GM10266 (cell line): ENCODE data around the gene PLEKHA6.

ENCODE experiments used
- DNase-seq: peaks from one replicate; pipeline ENCODE4 v3.0.0; 2012; ENCODE audit errors: extremely low spot score
- TF ChIP-seq, protein P1 (sequence below): IDR thresholded peaks from 2 replicates; pipeline ENCODE4 v1.5.1; 2012; ENCODE audit warnings: mild to moderate bottlenecking, low read depth; ENCODE audit not compliant: control insufficient read depth, insufficient read depth; ENCODE audit errors: missing control alignments

PLEKHA6 gene

DNA sequence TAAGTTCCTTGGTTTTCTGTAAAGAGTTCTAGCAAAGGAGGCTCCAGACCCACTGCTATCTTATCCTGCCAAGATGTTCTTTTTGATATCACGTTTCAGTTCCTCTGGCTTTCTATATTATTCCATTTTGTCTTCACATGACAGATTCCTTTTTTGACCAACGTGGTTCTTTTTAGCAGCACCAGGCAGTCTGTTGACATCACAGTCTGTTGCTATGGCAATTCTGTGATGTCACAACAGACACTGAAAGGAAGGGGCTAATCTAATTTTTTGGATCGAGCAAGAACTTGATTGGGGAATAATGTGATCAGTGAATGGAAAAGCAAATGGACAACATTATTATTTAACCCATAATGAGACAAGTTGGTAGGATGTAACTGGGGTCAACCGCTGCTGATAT, 81.5 kb downstream of the PLEKHA6 start:
- TF ChIP-seq, protein P1, sequence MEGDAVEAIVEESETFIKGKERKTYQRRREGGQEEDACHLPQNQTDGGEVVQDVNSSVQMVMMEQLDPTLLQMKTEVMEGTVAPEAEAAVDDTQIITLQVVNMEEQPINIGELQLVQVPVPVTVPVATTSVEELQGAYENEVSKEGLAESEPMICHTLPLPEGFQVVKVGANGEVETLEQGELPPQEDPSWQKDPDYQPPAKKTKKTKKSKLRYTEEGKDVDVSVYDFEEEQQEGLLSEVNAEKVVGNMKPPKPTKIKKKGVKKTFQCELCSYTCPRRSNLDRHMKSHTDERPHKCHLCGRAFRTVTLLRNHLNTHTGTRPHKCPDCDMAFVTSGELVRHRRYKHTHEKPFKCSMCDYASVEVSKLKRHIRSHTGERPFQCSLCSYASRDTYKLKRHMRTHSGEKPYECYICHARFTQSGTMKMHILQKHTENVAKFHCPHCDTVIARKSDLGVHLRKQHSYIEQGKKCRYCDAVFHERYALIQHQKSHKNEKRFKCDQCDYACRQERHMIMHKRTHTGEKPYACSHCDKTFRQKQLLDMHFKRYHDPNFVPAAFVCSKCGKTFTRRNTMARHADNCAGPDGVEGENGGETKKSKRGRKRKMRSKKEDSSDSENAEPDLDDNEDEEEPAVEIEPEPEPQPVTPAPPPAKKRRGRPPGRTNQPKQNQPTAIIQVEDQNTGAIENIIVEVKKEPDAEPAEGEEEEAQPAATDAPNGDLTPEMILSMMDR, result no peak

DNA sequence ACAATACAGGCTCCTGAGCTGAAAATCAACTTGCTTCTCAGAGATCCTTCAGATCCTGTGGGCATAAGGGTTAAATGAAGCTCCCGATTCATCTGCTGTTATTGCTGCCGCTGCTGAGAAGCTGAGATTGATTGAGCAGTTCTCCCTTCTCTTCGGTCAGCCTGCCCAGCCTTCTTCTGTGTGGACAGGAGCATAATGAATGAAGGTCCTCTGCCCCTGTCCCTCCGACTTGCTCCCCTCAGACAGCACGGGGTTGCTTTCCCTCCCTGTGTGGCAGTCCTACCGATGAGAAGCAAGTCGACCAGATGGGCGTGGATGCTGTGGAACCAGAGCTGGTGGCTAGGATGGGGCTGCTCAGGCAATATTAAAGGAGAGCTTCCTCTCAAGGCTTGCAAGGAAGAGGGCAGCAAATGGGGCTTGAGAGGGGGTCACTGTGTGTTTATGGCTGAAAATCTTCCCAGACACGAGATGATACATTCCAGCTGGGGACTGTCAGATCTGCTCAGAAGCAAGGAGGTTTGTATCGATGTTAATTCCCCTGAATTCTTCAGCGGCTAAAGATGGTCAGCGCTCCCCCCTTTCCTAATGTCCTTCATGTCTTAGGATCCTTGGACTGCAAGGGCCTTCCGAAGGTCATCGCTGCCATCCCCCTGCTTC, 82.0 kb downstream of the PLEKHA6 start:
- DNase-seq, result no peak
- TF ChIP-seq, protein P1, result no peak

More for the DNA sequence above, 81.5 kb downstream of the PLEKHA6 start:
- DNase-seq, result no peak

DNA sequence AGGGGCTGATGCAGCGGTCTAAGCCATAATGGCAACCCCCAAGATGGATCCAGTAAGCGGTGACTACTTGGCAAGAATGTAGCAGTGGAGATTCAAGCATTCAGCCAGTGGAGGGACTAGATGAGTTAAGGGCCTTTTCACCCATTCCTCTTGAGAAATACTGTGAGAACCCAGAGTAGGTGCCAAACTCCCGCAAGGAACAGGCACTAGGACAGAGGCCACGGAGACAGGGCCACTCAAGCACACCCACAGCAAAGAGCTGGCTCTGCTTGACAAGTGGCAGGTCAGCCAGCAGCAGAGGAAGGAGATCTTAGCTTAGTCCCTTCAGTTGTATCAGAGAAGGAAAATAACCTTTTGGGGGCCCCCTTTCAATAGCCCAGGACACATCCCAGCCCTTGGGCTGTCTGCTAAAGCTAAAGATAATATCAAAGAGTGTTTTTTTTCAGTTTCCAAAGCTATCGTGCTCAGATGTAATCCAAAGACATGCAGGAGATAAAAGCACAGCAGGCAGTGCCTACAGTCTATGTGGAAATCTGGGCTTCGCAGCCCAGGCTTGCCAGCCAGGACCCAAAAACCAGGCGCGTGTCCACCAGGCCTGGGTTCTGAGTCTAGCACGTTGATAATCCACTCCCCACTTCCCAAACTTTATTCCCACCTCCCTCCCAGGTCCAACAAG, 83.9 kb downstream of the PLEKHA6 start:
- TF ChIP-seq, protein P1, result no peak
- DNase-seq, result no peak

DNA sequence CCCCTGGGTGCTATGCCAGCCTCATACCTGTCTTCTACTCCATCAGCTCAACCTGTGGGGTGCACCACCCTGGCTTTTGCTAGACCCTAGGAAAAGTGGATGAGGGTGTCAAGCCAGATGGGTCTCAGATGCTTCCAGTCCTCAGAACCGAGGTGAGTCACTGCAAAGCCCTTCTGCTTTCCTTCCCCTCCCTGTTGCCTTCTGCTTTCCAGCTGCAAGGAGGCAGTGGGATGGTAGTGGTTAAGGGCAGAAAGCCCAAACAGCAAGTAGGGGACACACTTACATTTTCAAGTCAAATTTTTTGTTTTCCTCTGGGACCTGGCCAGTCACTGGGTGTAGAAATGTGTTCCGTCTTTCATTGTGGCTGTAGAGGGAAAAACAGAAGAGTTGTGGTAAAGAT, 85.3 kb downstream of the PLEKHA6 start:
- TF ChIP-seq, protein P1, result no peak
- no peak for DNase-seq

DNA sequence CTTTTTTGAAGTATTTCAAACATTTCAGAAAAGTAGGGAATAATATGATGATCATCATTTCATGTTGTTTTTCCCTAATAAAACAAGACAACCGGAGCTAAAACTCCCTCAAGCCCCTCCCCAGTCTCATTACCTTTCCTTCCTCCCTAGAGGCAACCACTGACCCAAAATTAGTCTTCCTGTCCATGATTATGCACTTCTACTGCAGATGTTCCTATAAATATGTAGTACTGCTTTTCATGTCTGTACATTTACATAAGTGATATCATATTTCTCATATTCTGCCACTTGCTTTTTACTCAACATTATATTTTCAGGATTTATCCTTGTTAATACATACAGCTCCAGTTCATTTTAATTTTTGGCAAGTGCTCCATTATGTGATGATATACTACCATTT, 87.2 kb downstream of the PLEKHA6 start:
- no peak for DNase-seq
- TF ChIP-seq, protein P1, result no peak

DNA sequence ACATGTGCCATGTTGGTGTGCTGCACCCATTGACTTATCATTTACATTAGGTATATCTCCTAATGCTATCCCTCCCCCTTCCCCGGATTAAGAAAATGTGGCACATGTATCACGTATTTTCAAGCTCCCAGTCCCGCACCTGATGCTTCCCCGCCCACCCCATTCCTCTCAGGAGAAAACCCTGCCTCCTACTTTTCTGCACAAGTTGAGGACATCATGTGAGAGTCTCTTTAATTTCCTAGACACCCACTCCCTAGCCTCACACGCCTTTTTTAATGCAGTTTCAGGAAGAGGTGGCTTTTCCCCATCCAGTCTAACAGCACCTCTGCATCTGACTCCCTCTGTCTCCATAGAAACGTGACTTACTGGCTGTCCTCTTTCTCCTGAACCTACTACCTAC, 87.8 kb downstream of the PLEKHA6 start:
- DNase-seq, result no peak
- TF ChIP-seq, protein P1, result no peak

DNA sequence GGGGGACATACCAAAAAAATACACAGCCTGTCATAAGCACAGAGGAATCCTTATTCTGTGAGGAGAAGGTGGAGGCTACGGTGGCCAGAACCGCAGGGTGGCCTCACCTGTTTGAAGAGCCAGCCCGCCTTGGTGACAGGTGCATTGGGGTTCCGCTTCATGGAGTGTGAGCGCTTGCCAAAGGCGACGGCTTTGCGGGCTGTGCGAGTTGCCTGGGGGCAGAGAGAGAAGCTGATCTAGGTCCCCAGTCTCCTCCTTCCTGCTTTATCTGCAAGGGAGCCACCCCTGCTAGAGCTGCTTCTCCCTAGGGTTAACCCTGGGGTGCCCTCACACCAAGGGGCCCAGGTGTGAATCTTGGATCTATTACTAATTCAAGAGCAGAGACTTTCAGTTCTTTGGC, 91.6 kb downstream of the PLEKHA6 start:
- TF ChIP-seq, protein P1, result no peak
- no peak for DNase-seq
